H1 (cell line): ENCODE results near the gene RELN. TPM values are rescaled to one million over a fixed set of nuclear protein-coding genes. Genes with fewer than 3 reads are reported as not detected.

ENCODE experiments used
- CTCF ChIA-PET: fragments of 300-600 bp; sonication (Branson Sonifier 250); formaldehyde crosslinking; loops from one replicate; lab custom pipeline; 2021; ENCODE audit not compliant: partially characterized antibody; lab: Charles Lee
- POLR2A ChIA-PET: fragments of 300-600 bp; sonication (Branson Sonifier 250); formaldehyde crosslinking; loops from one replicate; lab custom pipeline; 2021; ENCODE audit warnings: inconsistent platforms; ENCODE audit not compliant: partially characterized antibody; lab: Charles Lee
- DNase-seq, 2 experiments: peaks; one replicate each; pipeline versions ENCODE4 v3.0.0 to v3.0.0-alpha.2; 2010 to 2022; ENCODE audit warnings: low spot score in 2 of 2, low read depth in 1 of 2, mixed read lengths in 1 of 2
- FAIRE-seq: peaks from 2 replicates; lab custom pipeline; 2011; peaks lifted over from hg19 to GRCh38; lab: Jason Lieb, UNC
- H2AFZ ChIP-seq: 2 replicates; pipeline ENCODE4 v1.8.1; 2012; ENCODE audit warnings: low read length, inconsistent platforms
- H2AK5ac ChIP-seq: 2 replicates; pipeline ENCODE4 v1.6.1; 2013; ENCODE audit warnings: low read depth, low read length
- H2BK120ac ChIP-seq: replicated peaks from 2 replicates; pipeline ENCODE3; 2013; ENCODE audit warnings: low read depth, low read length, inconsistent platforms
- H2BK12ac ChIP-seq: 2 replicates; pipeline ENCODE4 v1.6.1; 2013; ENCODE audit warnings: low read depth, low read length
- H2BK15ac ChIP-seq: 2 replicates; pipeline ENCODE4 v1.6.1; 2013; ENCODE audit warnings: low read length
- H2BK20ac ChIP-seq: 2 replicates; pipeline ENCODE4 v1.6.1; 2013; ENCODE audit warnings: low read length
- H2BK5ac ChIP-seq: 2 replicates; pipeline ENCODE4 v1.6.1; 2013; ENCODE audit warnings: low read depth, low read length
- H3K14ac ChIP-seq: 2 replicates; pipeline ENCODE4 v1.6.1; 2013; ENCODE audit warnings: inconsistent platforms; ENCODE audit not compliant: insufficient read length
- H3K18ac ChIP-seq: 2 replicates; pipeline ENCODE4 v1.6.1; 2013; ENCODE audit warnings: low read length; ENCODE audit errors: extremely low read depth
- H3K23ac ChIP-seq: 2 replicates; pipeline ENCODE4 v1.6.1; 2013; ENCODE audit warnings: inconsistent platforms; ENCODE audit not compliant: insufficient read length
- H3K23me2 ChIP-seq: 2 replicates; pipeline ENCODE4 v1.6.1; 2013; ENCODE audit warnings: low read depth, low read length
- H3K27ac ChIP-seq: 2 replicates; pipeline ENCODE4 v1.6.1; 2011; ENCODE audit warnings: low read depth, low read length, inconsistent platforms
- H3K27me3 ChIP-seq, 4 experiments: replicated peaks in 1 of 4; 1 replicate in 1 of 4; 2 replicates in 3 of 4; pipeline versions ENCODE4 v1.6.1 to v1.8.1; 2011 to 2013; ENCODE audit warnings: low read length in 3 of 4, mild to moderate bottlenecking in 3 of 4, inconsistent platforms in 2 of 4, mixed read lengths in 2 of 4, moderate library complexity in 1 of 4; ENCODE audit not compliant: control insufficient read depth in 3 of 4, insufficient read depth in 3 of 4; ENCODE audit errors: extremely low read depth in 1 of 4
- H3K36me3 ChIP-seq, 4 experiments: 2 replicates each; pipeline versions ENCODE4 v1.6.1 to v1.8.1; 2011 to 2013; ENCODE audit warnings: mild to moderate bottlenecking in 4 of 4, low read length in 3 of 4, moderate library complexity in 2 of 4, control low read depth in 1 of 4, inconsistent platforms in 1 of 4; ENCODE audit not compliant: insufficient read depth in 4 of 4, control insufficient read depth in 2 of 4
- H3K4ac ChIP-seq: replicated peaks from 2 replicates; pipeline ENCODE3; 2013; ENCODE audit warnings: low read length, low read depth, mixed read lengths, inconsistent platforms; ENCODE audit not compliant: insufficient read length
- H3K4me1 ChIP-seq, 4 experiments: replicated peaks in 1 of 4; 1 replicate in 1 of 4; 2 replicates in 3 of 4; pipeline versions ENCODE4 v1.6.1 to v1.8.1; 2011 to 2013; ENCODE audit warnings: low read length in 3 of 4, inconsistent platforms in 2 of 4, mixed read lengths in 1 of 4; ENCODE audit not compliant: insufficient read depth in 4 of 4, control insufficient read depth in 3 of 4
- H3K4me2 ChIP-seq, 2 experiments: 2 replicates each; pipeline versions ENCODE4 v1.6.1 to v1.8.1; 2011 to 2013; ENCODE audit warnings: low read depth in 2 of 2, low read length in 2 of 2, control low read depth in 1 of 2, inconsistent platforms in 1 of 2, mild to moderate bottlenecking in 1 of 2; ENCODE audit not compliant: insufficient read depth in 1 of 2
- H3K4me3 ChIP-seq, 4 experiments: fragments of 200-600, 300-600 bp in 1 of 4; sonication (generic), shearing (Covaris generic), sonication (Bioruptor Twin) in 1 of 4; 2 replicates each; pipeline versions ENCODE4 v1.5.1 to v1.8.1; 2011 to 2016; ENCODE audit warnings: low read length in 4 of 4, low read depth in 3 of 4, control low read depth in 2 of 4, inconsistent platforms in 2 of 4, mild to moderate bottlenecking in 2 of 4, mixed read lengths in 1 of 4, moderate library complexity in 1 of 4; ENCODE audit not compliant: insufficient read depth in 2 of 4; ENCODE audit errors: extremely low read depth in 1 of 4
- H3K56ac ChIP-seq: replicated peaks from 2 replicates; pipeline ENCODE3; 2013; ENCODE audit warnings: low read depth, mild to moderate bottlenecking, mixed read lengths, low read length, inconsistent platforms; ENCODE audit not compliant: insufficient read length
- H3K79me1 ChIP-seq: 2 replicates; pipeline ENCODE4 v1.6.1; 2013; ENCODE audit warnings: low read depth, low read length, control low read depth
- H3K79me2 ChIP-seq, 2 experiments: 2 replicates each; pipeline versions ENCODE4 v1.6.1 to v1.8.1; 2012 to 2013; ENCODE audit warnings: low read length in 2 of 2, mild to moderate bottlenecking in 2 of 2, inconsistent platforms in 1 of 2; ENCODE audit not compliant: insufficient read depth in 2 of 2, control insufficient read depth in 1 of 2
- H3K9ac ChIP-seq, 4 experiments: replicated peaks in 1 of 4; 1 replicate in 1 of 4; 2 replicates in 3 of 4; pipeline versions ENCODE4 v1.6.1 to v1.8.1; 2011 to 2013; ENCODE audit warnings: low read depth in 3 of 4, low read length in 3 of 4, control low read depth in 2 of 4, mild to moderate bottlenecking in 2 of 4, moderate library complexity in 2 of 4, inconsistent platforms in 1 of 4; ENCODE audit errors: extremely low read depth in 1 of 4
- H3K9me3 ChIP-seq, 2 experiments: 2 replicates each; pipeline versions ENCODE4 v1.6.1 to v1.8.1; 2012 to 2013; ENCODE audit warnings: mild to moderate bottlenecking in 2 of 2, moderate library complexity in 2 of 2, control low read depth in 1 of 2, inconsistent platforms in 1 of 2, low read depth in 1 of 2, low read length in 1 of 2, mixed read lengths in 1 of 2; ENCODE audit not compliant: insufficient read depth in 2 of 2
- H4K20me1 ChIP-seq, 2 experiments: replicated peaks in 1 of 2; 2 replicates each; pipeline versions ENCODE3 to v1.8.1; 2011 to 2013; ENCODE audit warnings: inconsistent platforms in 2 of 2, low read length in 2 of 2, mild to moderate bottlenecking in 1 of 2; ENCODE audit not compliant: insufficient read depth in 2 of 2, control insufficient read depth in 1 of 2
- H4K5ac ChIP-seq: 2 replicates; pipeline ENCODE4 v1.6.1; 2013; ENCODE audit warnings: low read length, low read depth, mixed read lengths, inconsistent platforms; ENCODE audit not compliant: insufficient read length
- H4K8ac ChIP-seq: 2 replicates; pipeline ENCODE4 v1.8.0; 2013; ENCODE audit warnings: mild to moderate bottlenecking, moderate library complexity, low read length, inconsistent platforms; ENCODE audit not compliant: insufficient read depth; ENCODE audit errors: extremely low read depth
- H4K91ac ChIP-seq: replicated peaks from 2 replicates; pipeline ENCODE3; 2013; ENCODE audit warnings: low read length, mixed read lengths, inconsistent platforms; ENCODE audit not compliant: insufficient read length
- BACH1 ChIP-seq: IDR thresholded peaks from 2 replicates; pipeline ENCODE4 v1.6.1; 2012; ENCODE audit warnings: low read length, improper control_type of control experiment
- CEBPB ChIP-seq: IDR thresholded peaks from 2 replicates; pipeline ENCODE4 v1.6.1; 2012; ENCODE audit warnings: low read depth, low read length
- CHD1 ChIP-seq: IDR thresholded peaks from 2 replicates; pipeline ENCODE4 v1.6.1; 2012; ENCODE audit warnings: low read depth, low read length, improper control_type of control experiment
- EGR1 ChIP-seq: IDR thresholded peaks from 2 replicates; pipeline ENCODE4 v1.6.1; 2011; ENCODE audit warnings: low read depth, low read length, borderline replicate concordance
- JUND ChIP-seq: IDR thresholded peaks from 2 replicates; pipeline ENCODE4 v1.6.1; 2011; ENCODE audit warnings: mild to moderate bottlenecking, improper control_type of control experiment, low read length
- MAFK ChIP-seq: IDR thresholded peaks from 2 replicates; pipeline ENCODE4 v1.6.1; 2012; ENCODE audit warnings: low read depth, mild to moderate bottlenecking, improper control_type of control experiment, low read length
- NANOG ChIP-seq: IDR thresholded peaks from 2 replicates; pipeline ENCODE4 v1.6.1; 2011; ENCODE audit warnings: low read length, low read depth, mild to moderate bottlenecking, inconsistent platforms; ENCODE audit not compliant: insufficient read depth, poor library complexity, severe bottlenecking
- RAD21 ChIP-seq, 2 experiments: IDR thresholded peaks in 1 of 2; conservative IDR thresholded peaks in 1 of 2; 2 replicates each; pipeline ENCODE4 v1.6.1; 2011; ENCODE audit warnings: low read depth in 2 of 2, low read length in 2 of 2, improper control_type of control experiment in 1 of 2, inconsistent platforms in 1 of 2, mild to moderate bottlenecking in 1 of 2, moderate library complexity in 1 of 2
- RNF2 ChIP-seq: fragments of 200-900, 300-1000 bp; sonication (generic); IDR thresholded peaks from 2 replicates; pipeline ENCODE4 v1.7.1; 2016; ENCODE audit warnings: borderline replicate concordance, low read depth, mild to moderate bottlenecking, antibody characterized with exemption, low read length; ENCODE audit not compliant: poor library complexity, severe bottlenecking; ENCODE audit errors: missing control alignments
- TAF7 ChIP-seq: optimal IDR thresholded peaks from 2 replicates; pipeline ENCODE3; 2011; ENCODE audit warnings: low read depth, mild to moderate bottlenecking, inconsistent platforms, low read length, moderate library complexity, borderline replicate concordance
- WGBS, 2 experiments: shearing (Covaris generic) in 1 of 2; methylation state at CpG; one replicate each; pipeline versions ENCODE4 v1.1.6 to v1.1.7; 2013 to 2015; ENCODE audit warnings: low lambda C conversion rate in 2 of 2, mixed read lengths in 2 of 2, inconsistent platforms in 1 of 2, low coverage in 1 of 2, missing lambda C conversion rate in 1 of 2; ENCODE audit not compliant: insufficient replicate concordance in 2 of 2, insufficient coverage in 1 of 2, insufficient read length in 1 of 2; ENCODE audit errors: extremely low coverage in 1 of 2, missing lambda C conversion rate in 1 of 2; 5-methylcytosine and 5-hydroxymethylcytosine counted together
- polyA plus RNA-seq, 7 experiments: library from polyadenylated mRNA; depleted of rRNA in 3 of 7; stranded (reverse) in 5 of 7; unstranded in 2 of 7; fragments of >200 nt in 5 of 7; fragments of 200-250 nt in 2 of 7; gene quantifications; 1 replicate in 5 of 7; 2 replicates in 1 of 7; 4 replicates in 1 of 7; pipeline versions ENCODE4 v1.2.1 to v1.2.3, GENCODE V29; 2011 to 2013; ENCODE audit warnings: missing spikeins in 2 of 7, mixed read lengths in 2 of 7
- total RNA-seq: library from RNA; stranded (reverse); fragmentation: NEBNext Ultra II Directional; extraction: Animal tissue kit (Norgen Biotek cat#: 25700); gene quantifications from 2 replicates; pipeline ENCODE4 v1.2.1, GENCODE V29; 2021

The RELN gene
- total and polyA plus RNA-seq, 2 of the 8 experiments (the other 6 are each of a cell fraction or from before 2014, with no cell fraction given) = 0.03 to 0.07 TPM

GRCh38 chr7:103879928-103880600 lies 109.4 kb downstream of the RELN start:
- H3K27me3 ChIP-seq = no peaks in the 10 kb centered on the region
- no peak overlapping the region for H3K27ac ChIP-seq
- no peak overlapping the region for H2BK5ac ChIP-seq
- no peak overlapping the region for H3K23ac ChIP-seq
- H3K79me2 ChIP-seq = no peaks in the 10 kb centered on the region
- no peak overlapping the region for H4K8ac ChIP-seq
- no peak overlapping the region for H3K18ac ChIP-seq
- ChIA-PET CTCF (interaction anchor here (0.8 to 3.2 kb wide), 3 partner anchors 8 to 253 kb away, joined by 3 to 15 read pairs (median 4); no protein-coding TSS in a partner anchor), POLR2A (no interaction called here)
- no peak overlapping the region for H3K4ac ChIP-seq
- FAIRE-seq = no peak
- DNase-seq = no peak
- WGBS, 2 experiments = 91% methylated on average over 3 of the region's 3 CpGs; no CpG with 5 or more reads in 1 of the 2 experiments
- H3K9me3 ChIP-seq = no peaks in the 10 kb centered on the region
- H2BK12ac ChIP-seq = no peak overlapping the region
- no peak overlapping the region for H2BK20ac ChIP-seq
- H4K91ac ChIP-seq = no peak overlapping the region
- H3K4me1 ChIP-seq = no peaks in the 10 kb centered on the region
- H2AFZ ChIP-seq = no peak overlapping the region
- no peaks in the 10 kb centered on the region for H3K79me1 ChIP-seq
- H2BK15ac ChIP-seq = no peak overlapping the region
- no peak overlapping the region for H3K9ac ChIP-seq
- no peaks in the 10 kb centered on the region for H4K20me1 ChIP-seq
- H3K56ac ChIP-seq = no peak overlapping the region
- no peak overlapping the region for H2BK120ac ChIP-seq
- no peak overlapping the region for H3K4me3 ChIP-seq
- H3K14ac ChIP-seq = no peak overlapping the region
- no peak overlapping the region for H4K5ac ChIP-seq
- H3K4me2 ChIP-seq = no peak overlapping the region
- no peak overlapping the region for H2AK5ac ChIP-seq
- H3K36me3 ChIP-seq = no peaks in the 10 kb centered on the region
- H3K23me2 ChIP-seq = no peaks in the 10 kb centered on the region; the same call in 1 of the 2 replicates
- no peak for TF ChIP-seq BACH1
- no peak for TF ChIP-seq RAD21 (IDR thresholded peaks at IDR 0.05 in 1 of 2, conservative IDR thresholded peaks at IDR 0.05 in 1 of 2; ENCODE audit: low read depth in 2 of 2, low read length in 2 of 2)
- TF ChIP-seq CEBPB = no peak
- TF ChIP-seq JUND = no peak
- TF ChIP-seq CHD1 = no peak
- no peak for TF ChIP-seq EGR1
- TF ChIP-seq NANOG = no peak
- TF ChIP-seq RNF2 = no peak
- no peak for TF ChIP-seq MAFK
- no peak for TF ChIP-seq TAF7
